HepG2 (cell line): ENCODE results near the gene MFF. TPM values are rescaled to one million over a fixed set of nuclear protein-coding genes. Genes with fewer than 3 reads are reported as not detected.

ENCODE experiments used
- ATAD3A ChIP-seq: sonication (generic); formaldehyde crosslinking; IDR thresholded peaks from 2 replicates; pipeline ENCODE4 v1.4.0; 2020; ENCODE audit warnings: missing genetic modification reagents
- ATF2 ChIP-seq: sonication (generic); formaldehyde crosslinking; IDR thresholded peaks from 2 replicates; pipeline ENCODE4 v1.4.0; 2020; ENCODE audit warnings: missing genetic modification reagents
- BCL3 ChIP-seq: sonication (generic); formaldehyde crosslinking; IDR thresholded peaks from 2 replicates; pipeline ENCODE4 v1.5.1; 2020; ENCODE audit warnings: mild to moderate bottlenecking, missing genetic modification reagents, moderate library complexity
- CC2D1A ChIP-seq: sonication (generic); formaldehyde crosslinking; IDR thresholded peaks from 2 replicates; pipeline ENCODE4 v1.8.1; 2023; ENCODE audit warnings: mild to moderate bottlenecking, missing genetic modification reagents
- CCAR2 ChIP-seq: fragments of 200-400 bp; formaldehyde crosslinking; optimal IDR thresholded peaks from 2 replicates; pipeline ENCODE3; 2018; ENCODE audit warnings: low read depth, mild to moderate bottlenecking, low read length, moderate library complexity
- HNRNPL ChIP-seq: fragments of 200-400 bp; formaldehyde crosslinking; IDR thresholded peaks from 2 replicates; pipeline ENCODE4 v1.6.1; 2017; ENCODE audit warnings: mild to moderate bottlenecking, low read depth, low read length
- MXD4 ChIP-seq: IDR thresholded peaks from 2 replicates; pipeline ENCODE4 v1.6.1; 2016; ENCODE audit warnings: mild to moderate bottlenecking, missing biosample characterization, missing genetic modification reagents
- NONO ChIP-seq, 2 experiments: fragments of 450-650 bp in 1 of 2; sonication (generic) in 1 of 2; formaldehyde crosslinking in 1 of 2; IDR thresholded peaks in 1 of 2; conservative IDR thresholded peaks in 1 of 2; 2 replicates each; pipeline versions ENCODE4 v1.6.1 to v1.8.0; 2017 to 2022; ENCODE audit warnings: mild to moderate bottlenecking in 1 of 2, missing genetic modification reagents in 1 of 2, moderate library complexity in 1 of 2
- PHF20 ChIP-seq: sonication (generic); formaldehyde crosslinking; IDR thresholded peaks from 2 replicates; pipeline ENCODE4 v1.5.0; 2020; ENCODE audit warnings: mild to moderate bottlenecking, missing genetic modification reagents
- PREB ChIP-seq: sonication (generic); formaldehyde crosslinking; IDR thresholded peaks from 2 replicates; pipeline ENCODE4 v1.4.0; 2020; ENCODE audit warnings: missing genetic modification reagents
- REXO4 ChIP-seq: sonication (generic); formaldehyde crosslinking; IDR thresholded peaks from 2 replicates; pipeline ENCODE4 v1.8.0; 2022; ENCODE audit warnings: missing genetic modification reagents, mild to moderate bottlenecking, borderline replicate concordance
- TAF1 ChIP-seq: sonication (generic); formaldehyde crosslinking; IDR thresholded peaks from 2 replicates; pipeline ENCODE4 v1.4.0; 2020; ENCODE audit warnings: missing genetic modification reagents
- TBX2 ChIP-seq: sonication (generic); formaldehyde crosslinking; IDR thresholded peaks from 2 replicates; pipeline ENCODE4 v1.5.0; 2020; ENCODE audit warnings: missing genetic modification reagents, mild to moderate bottlenecking, borderline replicate concordance
- ZNF10 ChIP-seq: sonication (generic); formaldehyde crosslinking; IDR thresholded peaks from 2 replicates; pipeline ENCODE4 v1.4.0; 2020; ENCODE audit warnings: mild to moderate bottlenecking, low read depth, missing genetic modification reagents, borderline replicate concordance
- ZNF251 ChIP-seq: sonication (generic); formaldehyde crosslinking; IDR thresholded peaks from 2 replicates; pipeline ENCODE4 v1.9.0; 2021; ENCODE audit warnings: mild to moderate bottlenecking, missing genetic modification reagents
- ZNF547 ChIP-seq: sonication (generic); formaldehyde crosslinking; IDR thresholded peaks from 2 replicates; pipeline ENCODE4 v1.5.1; 2020; ENCODE audit warnings: mild to moderate bottlenecking, missing genetic modification reagents
- ZNF549 ChIP-seq: sonication (generic); formaldehyde crosslinking; IDR thresholded peaks from 2 replicates; pipeline ENCODE4 v1.5.0; 2020; ENCODE audit warnings: missing genetic modification reagents
- ZNF558 ChIP-seq: sonication (generic); formaldehyde crosslinking; IDR thresholded peaks from 2 replicates; pipeline ENCODE4 v1.9.0; 2022; ENCODE audit warnings: mild to moderate bottlenecking, missing genetic modification reagents, borderline replicate concordance
- ZNF879 ChIP-seq: sonication (generic); formaldehyde crosslinking; IDR thresholded peaks from 2 replicates; pipeline ENCODE4 v1.8.1; 2023; ENCODE audit warnings: missing genetic modification reagents
- polyA plus RNA-seq, 8 experiments: library from polyadenylated mRNA; depleted of rRNA in 3 of 8; stranded (reverse) in 7 of 8; unstranded in 1 of 8; fragments of >200 nt; fragmentation: Illumina TruSeq in 4 of 8; extraction: Trizol in 4 of 8; gene quantifications; 2 replicates each; pipeline versions ENCODE4 v1.2.1 to v1.2.3, GENCODE V29; 2011 to 2016; ENCODE audit warnings: low read depth in 4 of 8, missing spikeins in 1 of 8, mixed read lengths in 1 of 8; ENCODE audit not compliant: insufficient read depth in 1 of 8
- total RNA-seq, 5 experiments: library from RNA; depleted of rRNA; stranded (reverse); fragments of >200 nt; fragmentation: Illumina TruSeq; extraction: Trizol; gene quantifications; 2 replicates each; pipeline ENCODE4 v1.2.3, GENCODE V29; 2016; ENCODE audit warnings: low read depth in 1 of 5
- TF ChIP-seq, protein P1 (sequence below): sonication (generic); formaldehyde crosslinking; conservative IDR thresholded peaks from 2 replicates; pipeline ENCODE4 v1.4.0; 2020; ENCODE audit warnings: missing genetic modification reagents
- TF ChIP-seq, protein P2 (sequence below): sonication (generic); formaldehyde crosslinking; IDR thresholded peaks from 2 replicates; pipeline ENCODE4 v1.4.0; 2020; ENCODE audit warnings: low read depth, mild to moderate bottlenecking, missing genetic modification reagents

MFF gene
- total and polyA plus RNA-seq, 2 of the 13 experiments (the other 11 are each of a cell fraction or from before 2014, with no cell fraction given): 81.9 to 156 TPM

DNA sequence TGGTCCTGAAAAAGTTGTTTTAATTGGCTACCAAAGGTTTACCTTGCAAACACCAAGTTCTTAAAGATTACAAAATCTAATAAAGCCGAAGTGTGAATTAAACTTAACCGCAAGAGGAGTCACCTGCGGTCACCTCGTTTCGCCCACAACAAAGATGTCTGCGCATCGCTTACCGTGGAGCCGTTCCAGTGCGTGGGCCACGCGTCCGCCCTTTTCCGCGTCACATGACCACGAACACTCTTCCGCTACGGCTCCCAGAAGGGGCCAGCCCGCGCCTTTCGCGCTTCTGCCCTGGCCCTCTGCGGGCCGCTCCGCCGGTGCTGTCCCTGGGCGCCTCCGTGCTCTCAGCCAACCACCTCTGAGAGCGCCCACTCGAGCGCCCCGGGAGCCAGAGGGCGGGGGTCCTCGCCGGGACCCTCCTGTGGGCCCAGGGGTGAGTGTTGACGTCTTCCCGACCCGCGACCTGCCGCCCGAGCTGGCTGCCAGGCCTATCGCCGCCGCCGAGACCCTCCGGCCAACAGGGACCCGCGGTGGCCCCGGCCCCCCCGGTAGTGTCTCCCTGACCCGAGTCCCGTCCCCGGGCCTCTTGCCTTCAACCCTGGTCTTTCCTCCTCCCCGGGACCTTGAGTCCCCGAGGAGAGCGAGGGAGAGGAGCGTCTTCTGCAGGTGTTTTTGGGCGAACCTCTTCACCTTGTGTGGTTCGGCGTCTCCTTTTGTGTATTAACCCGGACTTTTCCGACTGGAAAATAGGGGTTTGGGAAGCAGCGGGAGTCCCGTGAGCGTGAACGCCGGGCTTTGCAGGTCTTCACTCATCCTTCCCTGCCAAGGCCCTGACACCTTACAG is at the start of gene MFF (continued):
- TF ChIP-seq, protein P1, sequence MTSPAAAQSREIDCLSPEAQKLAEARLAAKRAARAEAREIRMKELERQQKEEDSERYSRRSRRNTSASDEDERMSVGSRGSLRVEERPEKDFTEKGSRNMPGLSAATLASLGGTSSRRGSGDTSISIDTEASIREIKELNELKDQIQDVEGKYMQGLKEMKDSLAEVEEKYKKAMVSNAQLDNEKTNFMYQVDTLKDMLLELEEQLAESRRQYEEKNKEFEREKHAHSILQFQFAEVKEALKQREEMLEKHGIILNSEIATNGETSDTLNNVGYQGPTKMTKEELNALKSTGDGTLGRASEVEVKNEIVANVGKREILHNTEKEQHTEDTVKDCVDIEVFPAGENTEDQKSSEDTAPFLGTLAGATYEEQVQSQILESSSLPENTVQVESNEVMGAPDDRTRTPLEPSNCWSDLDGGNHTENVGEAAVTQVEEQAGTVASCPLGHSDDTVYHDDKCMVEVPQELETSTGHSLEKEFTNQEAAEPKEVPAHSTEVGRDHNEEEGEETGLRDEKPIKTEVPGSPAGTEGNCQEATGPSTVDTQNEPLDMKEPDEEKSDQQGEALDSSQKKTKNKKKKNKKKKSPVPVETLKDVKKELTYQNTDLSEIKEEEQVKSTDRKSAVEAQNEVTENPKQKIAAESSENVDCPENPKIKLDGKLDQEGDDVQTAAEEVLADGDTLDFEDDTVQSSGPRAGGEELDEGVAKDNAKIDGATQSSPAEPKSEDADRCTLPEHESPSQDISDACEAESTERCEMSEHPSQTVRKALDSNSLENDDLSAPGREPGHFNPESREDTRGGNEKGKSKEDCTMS (CRISPR knock-in tag): no peak
- TF ChIP-seq REXO4 (CRISPR knock-in tag) (peak; percentile 84), BCL3 (CRISPR knock-in tag) (peak; percentile 95), ZNF558 (peak; percentile 91; the same call in 1 of the 2 replicates), HNRNPL (peak; percentile 57; the same call in 1 of the 2 replicates), MXD4 (peak; percentile 94), ZNF879 (CRISPR knock-in tag) (peak; percentile 90; the same call in 1 of the 2 replicates), ZNF10 (CRISPR knock-in tag) (no peak), ATF2 (peak; percentile 95), TAF1 (CRISPR knock-in tag) (peak; percentile 95), PHF20 (CRISPR knock-in tag) (peak; percentile 98), ZNF547 (peak; percentile 95), PREB (no peak; the same call in 1 of the 2 replicates), ZNF251 (CRISPR knock-in tag) (peak; percentile 80), NONO (IDR thresholded peaks at IDR 0.05) (no peak), NONO (CRISPR knock-in tag; conservative IDR thresholded peaks at IDR 0.05) (peak; percentile 97), ATAD3A (CRISPR knock-in tag) (no peak), TBX2 (CRISPR knock-in tag) (peak; percentile 92), ZNF549 (CRISPR knock-in tag) (no peak; the same call in 1 of the 2 replicates), CCAR2 (peak; percentile 75), CC2D1A (CRISPR knock-in tag) (peak; percentile 88; the same call in 1 of the 2 replicates)
- TF ChIP-seq, protein P2, sequence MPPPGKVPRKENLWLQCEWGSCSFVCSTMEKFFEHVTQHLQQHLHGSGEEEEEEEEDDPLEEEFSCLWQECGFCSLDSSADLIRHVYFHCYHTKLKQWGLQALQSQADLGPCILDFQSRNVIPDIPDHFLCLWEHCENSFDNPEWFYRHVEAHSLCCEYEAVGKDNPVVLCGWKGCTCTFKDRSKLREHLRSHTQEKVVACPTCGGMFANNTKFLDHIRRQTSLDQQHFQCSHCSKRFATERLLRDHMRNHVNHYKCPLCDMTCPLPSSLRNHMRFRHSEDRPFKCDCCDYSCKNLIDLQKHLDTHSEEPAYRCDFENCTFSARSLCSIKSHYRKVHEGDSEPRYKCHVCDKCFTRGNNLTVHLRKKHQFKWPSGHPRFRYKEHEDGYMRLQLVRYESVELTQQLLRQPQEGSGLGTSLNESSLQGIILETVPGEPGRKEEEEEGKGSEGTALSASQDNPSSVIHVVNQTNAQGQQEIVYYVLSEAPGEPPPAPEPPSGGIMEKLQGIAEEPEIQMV (CRISPR knock-in tag): peak; percentile 97
